ENCODE measurements around the gene KCTD3.

DNA sequence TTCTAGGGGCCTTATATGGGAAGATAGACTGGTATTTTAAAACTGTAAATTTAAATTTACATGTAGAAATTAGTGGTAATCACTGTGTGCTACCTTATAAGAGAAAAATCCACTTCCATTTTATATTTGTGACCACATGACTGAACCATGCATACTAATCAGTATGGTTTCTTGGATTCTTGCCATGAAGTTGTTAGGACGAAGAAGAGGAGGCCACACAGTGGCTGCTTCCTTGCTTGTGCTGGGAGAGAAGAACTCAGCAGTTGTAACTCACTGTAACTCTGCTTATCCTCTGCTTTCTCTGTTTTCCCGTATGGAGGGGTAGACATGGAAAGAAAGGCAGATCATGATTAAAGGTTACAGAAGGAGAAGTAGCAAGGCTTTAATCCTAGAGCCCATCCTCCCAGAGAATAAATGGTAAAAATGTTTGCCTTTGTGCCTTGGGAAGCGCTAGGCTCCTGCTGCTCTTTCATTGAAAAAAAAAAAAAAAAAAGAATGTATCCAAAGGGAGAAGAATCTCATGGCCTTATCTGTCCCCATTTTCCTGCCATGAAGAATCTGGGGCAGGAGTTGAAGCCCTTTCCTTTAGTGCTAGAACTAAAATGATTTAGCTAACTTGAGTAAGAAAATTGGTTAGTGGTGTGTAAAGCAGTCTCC is 32.4 kb downstream of the KCTD3 start:
- TF ChIP-seq, protein P1, sequence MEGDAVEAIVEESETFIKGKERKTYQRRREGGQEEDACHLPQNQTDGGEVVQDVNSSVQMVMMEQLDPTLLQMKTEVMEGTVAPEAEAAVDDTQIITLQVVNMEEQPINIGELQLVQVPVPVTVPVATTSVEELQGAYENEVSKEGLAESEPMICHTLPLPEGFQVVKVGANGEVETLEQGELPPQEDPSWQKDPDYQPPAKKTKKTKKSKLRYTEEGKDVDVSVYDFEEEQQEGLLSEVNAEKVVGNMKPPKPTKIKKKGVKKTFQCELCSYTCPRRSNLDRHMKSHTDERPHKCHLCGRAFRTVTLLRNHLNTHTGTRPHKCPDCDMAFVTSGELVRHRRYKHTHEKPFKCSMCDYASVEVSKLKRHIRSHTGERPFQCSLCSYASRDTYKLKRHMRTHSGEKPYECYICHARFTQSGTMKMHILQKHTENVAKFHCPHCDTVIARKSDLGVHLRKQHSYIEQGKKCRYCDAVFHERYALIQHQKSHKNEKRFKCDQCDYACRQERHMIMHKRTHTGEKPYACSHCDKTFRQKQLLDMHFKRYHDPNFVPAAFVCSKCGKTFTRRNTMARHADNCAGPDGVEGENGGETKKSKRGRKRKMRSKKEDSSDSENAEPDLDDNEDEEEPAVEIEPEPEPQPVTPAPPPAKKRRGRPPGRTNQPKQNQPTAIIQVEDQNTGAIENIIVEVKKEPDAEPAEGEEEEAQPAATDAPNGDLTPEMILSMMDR (conservative IDR thresholded peaks at IDR 0.05 in 1 of 2, IDR thresholded peaks at IDR 0.05 in 1 of 2; ENCODE audit: extremely low read depth in 1 of 2, insufficient read depth in 1 of 2, low read depth in 1 of 2, low read length in 2 of 2): no peak
- TF ChIP-seq EZH2 (IDR thresholded peaks at IDR 0.05; ENCODE audit: borderline replicate concordance, low read length): no peak
